Astrocyte (in vitro differentiated cells and primary cell): Measurements from ENCODE around the gene LGALS8.

ENCODE experiments used
- EZH2 ChIP-seq: IDR thresholded peaks from 2 replicates; pipeline ENCODE4 v1.6.1; 2012; ENCODE audit warnings: mild to moderate bottlenecking, low read length, inconsistent platforms; ENCODE audit not compliant: insufficient read depth
- TF ChIP-seq, protein P1 (sequence below): IDR thresholded peaks from 2 replicates; pipeline ENCODE4 v1.5.1; 2011; ENCODE audit warnings: low read depth, mild to moderate bottlenecking, inconsistent platforms, low read length, moderate library complexity; ENCODE audit not compliant: insufficient read depth

DNA sequence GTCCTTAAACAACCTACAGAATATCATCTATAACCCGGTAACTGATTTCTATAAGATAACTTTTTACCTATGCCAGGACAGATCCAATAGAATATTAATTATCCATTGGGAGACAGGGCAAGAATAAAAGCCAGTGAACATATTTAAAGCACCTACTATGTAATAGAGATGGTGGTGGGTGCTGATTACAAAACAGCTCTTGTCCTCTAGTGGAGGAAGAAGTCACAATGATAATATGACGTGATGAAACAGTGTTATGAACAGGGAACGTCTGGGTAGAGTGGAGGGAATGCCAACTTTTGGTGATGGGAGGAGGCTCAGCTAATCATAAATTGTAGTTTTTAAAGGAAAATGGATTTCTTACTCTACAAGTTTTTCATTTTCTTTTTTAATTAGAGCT lies 2.3 kb downstream of the LGALS8 start:
- TF ChIP-seq, protein P1, sequence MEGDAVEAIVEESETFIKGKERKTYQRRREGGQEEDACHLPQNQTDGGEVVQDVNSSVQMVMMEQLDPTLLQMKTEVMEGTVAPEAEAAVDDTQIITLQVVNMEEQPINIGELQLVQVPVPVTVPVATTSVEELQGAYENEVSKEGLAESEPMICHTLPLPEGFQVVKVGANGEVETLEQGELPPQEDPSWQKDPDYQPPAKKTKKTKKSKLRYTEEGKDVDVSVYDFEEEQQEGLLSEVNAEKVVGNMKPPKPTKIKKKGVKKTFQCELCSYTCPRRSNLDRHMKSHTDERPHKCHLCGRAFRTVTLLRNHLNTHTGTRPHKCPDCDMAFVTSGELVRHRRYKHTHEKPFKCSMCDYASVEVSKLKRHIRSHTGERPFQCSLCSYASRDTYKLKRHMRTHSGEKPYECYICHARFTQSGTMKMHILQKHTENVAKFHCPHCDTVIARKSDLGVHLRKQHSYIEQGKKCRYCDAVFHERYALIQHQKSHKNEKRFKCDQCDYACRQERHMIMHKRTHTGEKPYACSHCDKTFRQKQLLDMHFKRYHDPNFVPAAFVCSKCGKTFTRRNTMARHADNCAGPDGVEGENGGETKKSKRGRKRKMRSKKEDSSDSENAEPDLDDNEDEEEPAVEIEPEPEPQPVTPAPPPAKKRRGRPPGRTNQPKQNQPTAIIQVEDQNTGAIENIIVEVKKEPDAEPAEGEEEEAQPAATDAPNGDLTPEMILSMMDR, result no peak
- TF ChIP-seq EZH2, result no peak
